GM20000 (cell line): ENCODE data around the gene ADAMTSL2.

Source experiments
- DNase-seq: peaks from one replicate; pipeline ENCODE4 v3.0.0; 2012; ENCODE audit warnings: low spot score
- TF ChIP-seq, protein P1 (sequence below): IDR thresholded peaks from 2 replicates; pipeline ENCODE4 v1.5.1; 2012; ENCODE audit warnings: mild to moderate bottlenecking, control low read depth; ENCODE audit errors: extremely low read depth, missing control alignments

ADAMTSL2 gene

GRCh38 chr9:133490865-133491655 is 43.4 kb upstream of the ADAMTSL2 start:
- DNase-seq, result no peak
- TF ChIP-seq, protein P1, sequence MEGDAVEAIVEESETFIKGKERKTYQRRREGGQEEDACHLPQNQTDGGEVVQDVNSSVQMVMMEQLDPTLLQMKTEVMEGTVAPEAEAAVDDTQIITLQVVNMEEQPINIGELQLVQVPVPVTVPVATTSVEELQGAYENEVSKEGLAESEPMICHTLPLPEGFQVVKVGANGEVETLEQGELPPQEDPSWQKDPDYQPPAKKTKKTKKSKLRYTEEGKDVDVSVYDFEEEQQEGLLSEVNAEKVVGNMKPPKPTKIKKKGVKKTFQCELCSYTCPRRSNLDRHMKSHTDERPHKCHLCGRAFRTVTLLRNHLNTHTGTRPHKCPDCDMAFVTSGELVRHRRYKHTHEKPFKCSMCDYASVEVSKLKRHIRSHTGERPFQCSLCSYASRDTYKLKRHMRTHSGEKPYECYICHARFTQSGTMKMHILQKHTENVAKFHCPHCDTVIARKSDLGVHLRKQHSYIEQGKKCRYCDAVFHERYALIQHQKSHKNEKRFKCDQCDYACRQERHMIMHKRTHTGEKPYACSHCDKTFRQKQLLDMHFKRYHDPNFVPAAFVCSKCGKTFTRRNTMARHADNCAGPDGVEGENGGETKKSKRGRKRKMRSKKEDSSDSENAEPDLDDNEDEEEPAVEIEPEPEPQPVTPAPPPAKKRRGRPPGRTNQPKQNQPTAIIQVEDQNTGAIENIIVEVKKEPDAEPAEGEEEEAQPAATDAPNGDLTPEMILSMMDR, result no peak

DNA sequence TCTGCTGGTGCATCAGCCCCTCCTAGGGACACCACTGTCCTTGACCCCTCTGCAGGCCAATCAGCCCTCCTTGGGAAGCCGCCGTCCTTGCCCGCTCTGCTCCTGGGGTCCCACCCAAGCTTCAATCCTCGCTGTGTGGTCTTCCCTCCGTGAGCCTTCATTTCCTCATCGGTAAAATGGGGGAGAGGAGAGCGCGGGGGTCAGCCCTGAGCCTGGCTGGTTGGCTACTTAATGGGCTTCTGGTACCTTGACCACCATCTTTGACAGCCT is 42.9 kb upstream of the ADAMTSL2 start:
- TF ChIP-seq, protein P1, result no peak
- DNase-seq, result no peak

DNA sequence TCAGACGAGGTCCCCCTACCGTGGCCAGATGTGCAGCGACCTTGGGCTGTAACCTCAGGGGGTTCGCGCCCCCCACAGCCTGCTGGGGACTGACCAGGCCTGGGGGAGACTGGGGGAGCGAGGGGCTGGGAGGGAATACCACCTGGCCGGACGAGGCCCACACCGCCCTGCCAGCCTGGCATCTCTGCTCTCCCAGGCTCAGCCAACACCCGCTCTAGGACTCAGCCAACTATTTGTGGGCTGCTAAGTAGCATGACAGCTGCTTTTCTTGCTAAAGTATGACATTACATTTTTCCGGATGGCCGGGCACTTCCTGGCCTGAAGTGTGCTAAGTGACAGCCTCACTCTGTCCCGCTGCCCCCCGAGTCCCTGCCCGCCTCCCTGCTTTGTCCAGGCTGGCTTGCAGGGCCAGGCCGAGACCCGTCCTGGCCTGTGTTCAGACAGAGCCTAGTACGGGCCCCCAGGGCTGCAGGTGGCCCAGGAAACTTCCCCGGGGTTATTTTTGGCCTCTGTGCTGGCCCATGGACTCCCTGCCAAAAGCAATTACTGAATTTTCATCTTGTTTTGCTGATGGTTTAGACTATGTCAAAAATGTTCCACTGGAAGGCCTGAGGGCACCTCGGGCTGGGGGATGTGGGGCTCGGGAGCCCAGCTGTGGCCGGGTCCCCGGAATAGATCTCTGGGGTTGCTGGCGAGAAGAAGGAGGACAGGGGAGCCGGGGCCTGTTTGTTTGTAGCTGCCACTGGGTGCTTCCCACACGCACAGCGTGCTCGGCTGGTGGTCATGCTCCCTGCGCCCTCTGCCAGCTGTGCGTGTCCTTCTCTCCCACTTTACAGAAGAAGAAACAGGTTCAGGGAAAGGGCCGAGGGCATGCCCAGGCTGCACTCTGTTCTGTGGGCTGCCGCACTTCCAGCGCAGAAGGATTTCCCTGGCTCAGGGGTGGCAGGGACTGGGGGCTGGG is 42.2 kb upstream of the ADAMTSL2 start:
- TF ChIP-seq, protein P1, result no peak
- no peak for DNase-seq

DNA sequence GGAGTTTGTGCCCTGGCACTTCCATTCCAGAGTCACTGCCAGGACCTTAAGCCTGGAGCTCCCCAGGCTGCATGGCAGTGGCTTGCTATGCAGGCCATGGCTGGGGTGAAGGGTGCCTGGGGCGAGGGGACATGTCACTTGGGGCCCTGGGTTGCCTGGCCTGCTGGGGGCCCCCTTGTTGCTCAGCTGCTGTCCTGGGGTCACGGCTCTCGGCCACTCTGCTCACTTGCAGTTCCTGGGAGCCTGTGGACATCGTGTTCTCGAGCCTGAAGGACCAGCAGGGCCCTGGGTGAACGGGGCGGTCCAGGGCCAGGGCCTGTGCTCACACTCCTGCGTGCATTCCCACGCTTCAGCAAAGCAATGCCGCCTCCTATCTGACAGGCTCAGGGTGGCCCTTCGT is 41.1 kb upstream of the ADAMTSL2 start:
- DNase-seq, result no peak

DNA sequence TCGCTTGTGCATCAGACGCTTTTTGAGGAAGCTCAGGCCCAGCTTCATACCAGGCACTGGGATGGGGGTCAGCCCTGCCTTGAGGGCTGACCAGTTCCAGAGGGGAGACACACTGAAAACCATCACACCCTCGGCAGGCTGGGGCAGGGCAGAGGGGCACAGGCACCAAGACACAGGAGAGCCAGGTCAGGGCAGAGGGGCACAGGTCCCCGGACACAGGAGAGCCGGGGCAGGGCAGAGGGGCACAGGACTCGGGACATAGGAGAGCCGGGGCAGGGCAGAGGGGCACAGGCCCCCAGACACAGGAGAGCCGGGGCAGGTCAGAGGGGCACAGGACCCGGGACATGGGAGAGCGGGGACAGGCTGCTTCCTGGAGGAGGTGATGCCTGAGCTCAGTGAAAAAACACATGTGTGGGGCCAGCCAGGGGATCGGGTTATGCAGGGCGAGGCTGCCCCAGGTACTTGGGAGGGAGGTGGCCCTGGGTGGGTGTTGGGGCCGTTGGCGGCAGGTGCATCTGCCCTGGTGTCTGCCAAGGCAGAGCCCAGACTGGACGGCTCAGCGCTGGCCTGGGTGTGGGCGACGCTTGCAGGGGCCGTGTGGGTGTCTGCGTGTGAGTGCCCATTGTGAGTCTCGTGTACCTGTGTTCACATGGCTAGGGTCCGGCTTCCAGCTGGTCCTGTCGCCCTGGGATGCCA is 40.5 kb upstream of the ADAMTSL2 start:
- no peak for DNase-seq
- TF ChIP-seq, protein P1, result no peak

More for the DNA sequence above, 41.1 kb upstream of the ADAMTSL2 start:
- TF ChIP-seq, protein P1, result no peak

DNA sequence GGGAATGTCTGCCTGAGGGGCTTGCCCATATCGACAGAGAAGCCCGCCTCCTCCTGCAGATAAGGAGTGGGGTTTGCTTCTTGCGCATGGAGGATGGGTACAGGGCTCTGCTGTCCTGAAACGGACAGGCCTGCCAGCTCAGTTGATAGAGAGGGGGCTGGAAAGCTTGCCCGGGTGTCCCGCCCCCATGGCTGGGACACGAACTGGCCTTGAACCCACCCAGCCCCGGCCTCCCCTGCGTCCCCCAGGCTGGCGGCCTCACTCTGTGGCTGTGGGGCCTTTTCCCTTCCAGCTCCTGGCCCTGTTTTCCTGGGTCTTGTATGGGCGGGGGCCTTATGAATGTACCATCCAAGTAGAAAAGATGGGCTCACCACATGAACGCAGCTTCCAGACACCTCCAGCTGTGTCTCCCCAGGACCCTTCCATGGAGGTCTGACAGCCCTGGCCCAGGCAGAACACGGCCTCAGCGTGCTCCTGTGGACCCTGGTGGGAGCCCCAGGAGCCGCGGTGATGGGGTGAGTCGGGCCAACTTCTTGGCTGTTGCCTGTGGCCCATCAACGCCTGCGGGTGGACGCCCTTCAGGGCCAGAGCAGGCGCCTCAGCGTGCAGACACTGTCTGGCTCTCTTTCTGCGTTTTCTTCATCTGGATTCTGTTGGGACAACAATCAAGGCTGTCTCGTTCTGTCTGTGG is 39.7 kb upstream of the ADAMTSL2 start:
- no peak for DNase-seq
- TF ChIP-seq, protein P1, result no peak
